Measurements from ENCODE around the gene C1orf53.

The C1orf53 gene

DNA sequence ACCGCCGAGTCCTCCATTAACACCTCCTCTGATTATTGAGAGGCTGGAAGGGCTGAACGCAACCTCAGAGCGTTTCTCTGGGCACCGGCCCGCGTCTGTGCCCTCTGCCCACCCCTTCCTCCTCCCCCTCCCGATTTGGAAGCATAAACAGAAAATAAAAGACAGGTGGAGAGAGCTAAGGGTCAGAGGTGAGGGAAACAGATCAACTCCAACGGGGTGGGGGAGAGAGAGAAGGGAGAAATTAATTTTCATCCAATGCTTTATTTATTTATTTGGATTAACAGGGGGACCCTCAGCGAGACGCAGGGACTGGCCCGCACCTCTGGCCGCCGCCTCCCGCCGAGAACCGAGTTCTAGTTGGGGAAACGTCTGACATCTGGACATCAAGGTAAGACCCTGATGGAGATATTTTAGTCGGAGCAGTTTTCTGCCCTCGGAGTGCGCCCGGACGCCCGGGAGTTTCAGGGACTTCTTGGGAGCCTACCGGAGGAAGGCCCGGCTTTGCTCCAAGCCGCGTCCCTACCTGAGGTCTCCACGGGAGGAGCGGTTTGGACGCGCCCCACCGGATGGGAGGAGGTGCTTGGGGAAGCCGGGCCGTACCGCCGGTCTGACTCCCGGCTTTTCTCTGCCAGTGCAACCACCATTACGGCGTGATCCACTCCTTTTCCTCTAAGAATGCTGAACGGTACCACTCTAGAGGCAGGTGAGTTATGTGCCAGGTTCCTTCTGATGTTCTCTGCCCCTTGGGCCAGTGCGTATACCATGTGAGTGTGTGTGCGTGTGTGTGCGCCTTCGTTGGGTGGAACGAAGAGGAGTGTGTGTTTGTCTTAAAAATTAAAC is 9.6 kb downstream of the C1orf53 start:
- Histone ChIP-seq H3K4me1 (peaks cover 28% of the 10 kb centered on the region), H3K4me3 (no peak overlapping the region), H3K36me3 (replicated peaks) (no peaks in the 10 kb centered on the region), H3K9me3 (no peaks in the 10 kb centered on the region), H3K27me3 (ENCODE audit: low read depth) (no peaks in the 10 kb centered on the region)
- in situ Hi-C loops (cut with MboI; ENCODE audit: low sequenced_read_pairs), result loop anchor here (10.0 kb wide), 1 partner anchor 387 kb away; no protein-coding TSS in a partner anchor
- DNase-seq (ENCODE audit: low spot score in 2 of 2), result no peak

DNA sequence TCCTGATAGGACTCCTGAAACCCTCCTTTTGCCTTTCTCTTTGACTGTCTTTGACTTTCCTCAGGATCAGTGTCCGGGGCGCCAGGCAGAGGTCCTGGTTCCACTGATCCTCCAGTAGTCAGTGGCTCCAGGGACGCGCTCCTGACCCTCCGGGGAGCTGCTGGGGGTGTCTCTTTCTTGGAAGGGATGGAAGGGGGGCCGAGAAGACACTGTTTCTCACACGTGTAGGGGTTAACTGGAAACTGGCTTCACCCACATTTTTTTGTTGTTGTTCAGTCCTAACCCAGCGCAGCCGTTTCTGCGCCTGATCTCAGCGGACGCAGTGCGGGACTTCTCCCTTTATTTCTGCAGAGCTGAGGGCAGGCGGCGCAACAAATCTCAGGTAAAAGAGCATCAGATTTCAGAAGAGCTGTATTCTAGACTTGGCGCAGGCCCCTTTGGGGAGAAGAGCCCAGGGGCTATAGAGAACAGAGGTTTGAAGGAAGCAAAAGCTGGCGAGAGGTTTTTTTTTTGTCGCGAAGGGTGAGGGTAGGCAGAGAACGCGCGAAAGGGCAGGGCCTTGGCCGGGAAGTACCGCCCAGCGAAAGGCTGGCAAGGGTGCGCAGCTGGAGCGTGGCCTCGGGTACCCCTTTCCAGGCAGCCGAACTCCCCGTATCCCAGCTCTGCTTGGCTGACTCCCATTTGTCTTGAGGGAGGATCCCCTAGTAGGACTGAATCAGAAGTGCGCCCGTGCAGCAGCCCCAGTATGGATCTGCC is 10.5 kb downstream of the C1orf53 start:
- Histone ChIP-seq H3K27me3 (ENCODE audit: low read depth) (no peaks in the 10 kb centered on the region), H3K4me3 (no peak overlapping the region), H3K9me3 (no peaks in the 10 kb centered on the region), H3K36me3 (replicated peaks) (no peaks in the 10 kb centered on the region), H3K4me1 (peaks cover 28% of the 10 kb centered on the region)
- no peak for DNase-seq (ENCODE audit: low spot score in 2 of 2)
- in situ Hi-C loops (cut with MboI; ENCODE audit: low sequenced_read_pairs), result loop anchor here (10.0 kb wide), 1 partner anchor 388 kb away; no protein-coding TSS in a partner anchor

GRCh38 chr1:197913495-197914276 is 11.3 kb downstream of the C1orf53 start:
- in situ Hi-C loops (cut with MboI; ENCODE audit: low sequenced_read_pairs), result loop anchor here (10.0 kb wide), 1 partner anchor 389 kb away; no protein-coding TSS in a partner anchor
- H3K4me1 ChIP-seq, result peaks cover 24% of the 10 kb centered on the region
- DNase-seq (ENCODE audit: low spot score in 2 of 2), result no peak
- no peaks in the 10 kb centered on the region for H3K27me3 ChIP-seq (ENCODE audit: low read depth)
- no peak overlapping the region for H3K4me3 ChIP-seq
- H3K9me3 ChIP-seq, result no peaks in the 10 kb centered on the region
- no peaks in the 10 kb centered on the region for H3K36me3 ChIP-seq (replicated peaks)

GRCh38 chr1:197914510-197914909 is 12.1 kb downstream of the C1orf53 start:
- Histone ChIP-seq H3K4me3 (no peak overlapping the region), H3K4me1 (peaks cover 18% of the 10 kb centered on the region), H3K27me3 (ENCODE audit: low read depth) (no peaks in the 10 kb centered on the region), H3K36me3 (replicated peaks) (no peaks in the 10 kb centered on the region), H3K9me3 (no peaks in the 10 kb centered on the region)
- no peak for DNase-seq (ENCODE audit: low spot score in 2 of 2)
- in situ Hi-C loops (cut with MboI; ENCODE audit: low sequenced_read_pairs), result loop anchor here (10.0 kb wide), 1 partner anchor 390 kb away; no protein-coding TSS in a partner anchor

- DNase-seq (ENCODE audit: low spot score in 2 of 2), result peak in 1 of 2 experiments; percentile 20
- in situ Hi-C loops (cut with MboI; ENCODE audit: low sequenced_read_pairs), result loop anchor here (10.0 kb wide), 1 partner anchor 391 kb away; no protein-coding TSS in a partner anchor
- Histone ChIP-seq H3K4me3 (peak overlapping the region; percentile 57), H3K4me1 (peaks cover 18% of the 10 kb centered on the region), H3K36me3 (replicated peaks) (no peaks in the 10 kb centered on the region), H3K9me3 (no peaks in the 10 kb centered on the region), H3K27me3 (ENCODE audit: low read depth) (no peaks in the 10 kb centered on the region)
These were observed 12.9 kb downstream of the C1orf53 start for GRCh38 chr1:197915260-197915861.

DNA sequence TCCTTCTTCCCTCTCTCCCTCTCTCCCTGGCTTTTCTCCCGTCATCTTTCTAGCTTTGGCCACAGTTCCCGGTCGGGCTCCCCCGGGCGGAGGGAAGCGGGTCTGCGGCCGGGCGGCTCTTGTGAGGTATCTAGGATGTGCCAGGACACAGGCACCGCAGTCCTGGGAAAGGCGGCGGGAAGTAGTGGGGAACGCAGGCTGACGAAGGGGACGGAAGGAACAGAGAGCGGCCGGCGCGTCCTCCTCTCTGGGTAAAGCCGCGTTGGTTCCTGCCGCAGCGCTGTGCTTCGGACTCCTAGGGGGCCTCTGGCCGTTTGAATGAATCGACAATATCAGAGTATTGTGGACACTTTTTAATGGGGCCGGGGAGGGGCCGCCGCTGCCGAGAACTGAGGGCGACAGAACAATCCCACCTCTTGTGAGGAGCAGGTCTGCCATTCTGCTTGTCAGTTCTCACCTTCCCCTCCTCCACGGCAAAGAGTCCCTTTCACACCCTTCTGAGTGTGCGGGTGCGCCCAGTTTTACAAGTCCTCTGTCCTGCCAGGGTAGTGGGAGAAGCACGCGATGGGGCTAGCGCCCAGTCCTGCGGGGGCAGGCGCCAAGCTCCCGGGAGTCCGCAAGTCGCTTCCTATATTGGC is 13.6 kb downstream of the C1orf53 start:
- Histone ChIP-seq H3K9me3 (no peaks in the 10 kb centered on the region), H3K4me3 (peak overlapping the region; percentile 57), H3K36me3 (replicated peaks) (peaks cover under 1% of the 10 kb centered on the region; the same call in 1 of the 2 replicates), H3K27me3 (ENCODE audit: low read depth) (no peaks in the 10 kb centered on the region), H3K4me1 (peaks cover 18% of the 10 kb centered on the region)
- DNase-seq (ENCODE audit: low spot score in 2 of 2), result peak; percentile 82 to 93
- in situ Hi-C loops (cut with MboI; ENCODE audit: low sequenced_read_pairs), result loop anchor here (10.0 kb wide), 1 partner anchor 391 kb away; no protein-coding TSS in a partner anchor

- Histone ChIP-seq H3K27me3 (ENCODE audit: low read depth) (no peaks in the 10 kb centered on the region), H3K36me3 (replicated peaks) (peaks cover 6% of the 10 kb centered on the region; the same call in 1 of the 2 replicates), H3K4me1 (peaks cover 19% of the 10 kb centered on the region), H3K4me3 (peak overlapping the region; percentile 57), H3K9me3 (no peaks in the 10 kb centered on the region)
- DNase-seq (ENCODE audit: low spot score in 2 of 2), result no peak
- in situ Hi-C loops (cut with MboI; ENCODE audit: low sequenced_read_pairs), result loop anchor here (10.0 kb wide), 1 partner anchor 392 kb away; no protein-coding TSS in a partner anchor
These were observed 14.1 kb downstream of the C1orf53 start for GRCh38 chr1:197916500-197916983.

DNA sequence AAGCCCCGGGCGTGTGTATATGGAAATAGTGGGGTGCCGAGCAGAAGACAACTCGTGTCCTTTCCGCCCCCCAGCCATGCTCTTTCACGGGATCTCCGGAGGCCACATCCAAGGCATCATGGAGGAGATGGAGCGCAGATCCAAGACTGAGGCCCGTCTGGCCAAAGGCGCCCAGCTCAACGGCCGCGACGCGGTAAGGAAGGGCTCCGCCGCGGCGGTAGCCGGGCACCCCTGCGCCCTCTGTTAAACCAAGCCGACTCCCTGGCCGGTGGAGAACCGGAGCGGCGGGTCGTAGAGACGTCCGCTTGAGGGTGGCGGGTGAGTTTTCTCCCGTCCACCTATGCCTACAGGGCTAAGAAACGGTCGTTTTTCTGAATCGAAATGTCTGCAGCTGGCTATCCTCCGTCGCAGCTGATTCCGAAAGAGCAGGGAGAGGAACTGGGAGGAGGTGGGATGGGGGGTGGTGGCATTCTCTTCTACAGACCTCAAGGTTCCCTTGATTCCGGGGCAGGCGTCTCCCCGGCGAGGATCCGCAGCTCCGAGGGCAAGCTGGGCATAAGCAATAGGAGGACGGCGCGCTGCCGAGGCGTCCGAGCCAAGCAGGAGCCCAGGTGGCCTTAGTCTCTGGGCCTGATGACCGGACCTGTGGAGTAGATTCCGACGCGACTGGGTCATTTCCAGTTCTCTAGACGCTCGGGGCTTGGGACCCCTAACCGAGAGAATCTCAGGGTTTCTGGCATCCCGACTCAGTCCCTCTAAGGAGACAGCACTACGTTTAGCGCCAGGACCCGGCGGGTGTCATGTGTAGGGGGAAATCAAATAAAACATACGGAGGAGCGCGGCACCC is 15.6 kb downstream of the C1orf53 start:
- Histone ChIP-seq H3K9me3 (no peaks in the 10 kb centered on the region), H3K4me1 (peaks cover 21% of the 10 kb centered on the region), H3K4me3 (peak overlapping the region; percentile 57), H3K36me3 (replicated peaks) (peaks cover 18% of the 10 kb centered on the region), H3K27me3 (ENCODE audit: low read depth) (no peaks in the 10 kb centered on the region)
- in situ Hi-C loops (cut with MboI; ENCODE audit: low sequenced_read_pairs), result loop anchor here (10.0 kb wide), 1 partner anchor 393 kb away; no protein-coding TSS in a partner anchor
- peak; percentile 33 to 56 for DNase-seq (ENCODE audit: low spot score in 2 of 2)

DNA sequence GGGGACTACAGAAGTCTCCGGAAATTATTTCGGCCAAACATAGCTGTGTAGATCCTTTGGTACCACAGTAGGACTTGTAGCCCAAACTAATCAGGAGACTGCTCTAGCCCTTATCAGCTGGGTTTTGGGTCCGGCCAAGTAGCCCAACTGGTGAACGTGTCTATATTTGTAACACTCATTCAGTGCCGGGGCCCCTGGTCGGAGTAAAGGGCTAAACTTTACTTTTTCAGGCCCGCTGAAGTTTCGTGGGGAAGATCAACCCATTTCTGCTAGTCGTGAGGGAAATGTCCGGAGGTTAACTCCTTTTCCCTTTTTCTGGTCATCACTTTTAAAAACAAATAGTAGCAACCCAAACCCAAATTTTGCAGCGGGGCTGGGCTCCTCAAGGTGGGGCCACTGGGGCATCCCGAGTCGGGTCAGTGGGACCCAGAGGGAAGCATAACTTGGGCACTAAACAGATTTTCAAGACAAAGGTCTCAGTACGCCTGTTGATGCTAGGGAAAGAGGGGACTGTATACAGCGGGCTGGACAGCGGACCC is 16.4 kb downstream of the C1orf53 start:
- DNase-seq (ENCODE audit: low spot score in 2 of 2), result peak in 1 of 2 experiments; percentile 6
- in situ Hi-C loops (cut with MboI; ENCODE audit: low sequenced_read_pairs), result loop anchor here (10.0 kb wide), 1 partner anchor 394 kb away; no protein-coding TSS in a partner anchor
- H3K27me3 ChIP-seq (ENCODE audit: low read depth), result no peaks in the 10 kb centered on the region
- peaks cover 21% of the 10 kb centered on the region for H3K4me1 ChIP-seq
- H3K4me3 ChIP-seq, result peak overlapping the region; percentile 57
- H3K9me3 ChIP-seq, result no peaks in the 10 kb centered on the region
- H3K36me3 ChIP-seq (replicated peaks), result peaks cover 23% of the 10 kb centered on the region

DNA sequence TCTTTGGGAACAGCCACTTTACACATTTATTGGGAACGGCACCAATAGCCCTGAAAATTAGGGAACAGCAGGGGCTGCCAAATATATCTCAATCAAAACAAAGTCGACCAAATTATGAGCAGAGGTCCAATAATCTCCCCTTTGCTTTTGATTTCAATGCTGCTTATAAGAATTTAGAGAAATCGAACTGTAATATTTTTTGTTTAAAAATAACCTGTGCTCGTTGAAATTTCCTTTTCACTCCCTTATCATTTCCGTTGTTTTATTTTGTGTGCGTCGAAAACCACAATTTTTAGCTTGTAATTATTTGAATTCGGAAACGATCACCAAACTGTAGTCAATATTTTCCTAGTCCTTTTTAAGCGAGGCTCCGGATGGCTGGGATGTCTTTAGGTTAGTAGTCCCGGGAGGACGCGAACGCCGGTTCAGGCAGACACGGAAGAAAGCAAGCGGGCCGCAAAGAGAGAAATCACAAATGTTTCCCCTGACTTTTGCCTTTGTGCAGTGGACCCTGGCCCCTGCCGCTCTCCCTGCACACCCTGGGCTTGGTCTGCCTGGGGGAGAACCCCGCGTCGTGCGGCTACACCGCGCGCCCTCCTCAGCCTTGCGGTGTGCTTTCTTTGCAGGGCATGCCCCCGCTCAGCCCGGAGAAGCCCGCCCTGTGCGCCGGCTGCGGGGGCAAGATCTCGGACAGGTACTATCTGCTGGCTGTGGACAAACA is 17.1 kb downstream of the C1orf53 start:
- in situ Hi-C loops (cut with MboI; ENCODE audit: low sequenced_read_pairs), result loop anchor here (5.0 to 10.0 kb wide), 2 partner anchors 297 to 395 kb away; no protein-coding TSS in a partner anchor
- no peak for DNase-seq (ENCODE audit: low spot score in 2 of 2)
- H3K27me3 ChIP-seq (ENCODE audit: low read depth), result no peaks in the 10 kb centered on the region
- H3K9me3 ChIP-seq, result no peaks in the 10 kb centered on the region
- H3K4me3 ChIP-seq, result peak overlapping the region; percentile 57
- peaks cover 21% of the 10 kb centered on the region for H3K4me1 ChIP-seq
- H3K36me3 ChIP-seq (replicated peaks), result peaks cover 23% of the 10 kb centered on the region

DNA sequence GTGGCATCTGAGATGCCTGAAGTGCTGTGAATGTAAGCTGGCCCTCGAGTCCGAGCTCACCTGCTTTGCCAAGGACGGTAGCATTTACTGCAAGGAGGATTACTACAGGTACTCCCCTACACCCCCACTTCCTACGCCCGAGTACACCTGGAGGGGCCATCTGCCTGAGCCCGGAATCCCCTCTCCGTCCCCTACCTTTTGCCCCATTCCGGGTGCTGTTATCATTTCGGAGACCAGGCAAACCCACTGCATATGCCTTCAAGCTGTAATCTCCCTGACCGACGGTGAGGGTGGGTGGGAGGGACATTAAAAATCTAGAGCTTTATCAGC is 17.6 kb downstream of the C1orf53 start:
- Histone ChIP-seq H3K27me3 (ENCODE audit: low read depth) (no peaks in the 10 kb centered on the region), H3K4me3 (no peak overlapping the region; the same call in 1 of the 2 replicates), H3K9me3 (no peaks in the 10 kb centered on the region), H3K36me3 (replicated peaks) (peaks cover 23% of the 10 kb centered on the region), H3K4me1 (peaks cover 17% of the 10 kb centered on the region)
- no peak for DNase-seq (ENCODE audit: low spot score in 2 of 2)
- in situ Hi-C loops (cut with MboI; ENCODE audit: low sequenced_read_pairs), result loop anchor here (5.0 kb wide), 1 partner anchor 298 kb away; no protein-coding TSS in a partner anchor

Data from HAP-1 (cell line).